Measurements from ENCODE around the gene GRPEL1. TPM values are rescaled to one million over a fixed set of nuclear protein-coding genes. Genes with fewer than 3 reads are reported as not detected.

GRPEL1 gene
- polyA plus RNA-seq, 12 donors = 26.6 to 60.8 (median 31.0) TPM; not detected in 1

- no peak for DNase-seq
Measured at GRCh38 chr4:7046971-7047370, 20.9 kb downstream of the GRPEL1 start.

- no peak for DNase-seq
Measured at GRCh38 chr4:7045961-7046921, 21.6 kb downstream of the GRPEL1 start.

DNA sequence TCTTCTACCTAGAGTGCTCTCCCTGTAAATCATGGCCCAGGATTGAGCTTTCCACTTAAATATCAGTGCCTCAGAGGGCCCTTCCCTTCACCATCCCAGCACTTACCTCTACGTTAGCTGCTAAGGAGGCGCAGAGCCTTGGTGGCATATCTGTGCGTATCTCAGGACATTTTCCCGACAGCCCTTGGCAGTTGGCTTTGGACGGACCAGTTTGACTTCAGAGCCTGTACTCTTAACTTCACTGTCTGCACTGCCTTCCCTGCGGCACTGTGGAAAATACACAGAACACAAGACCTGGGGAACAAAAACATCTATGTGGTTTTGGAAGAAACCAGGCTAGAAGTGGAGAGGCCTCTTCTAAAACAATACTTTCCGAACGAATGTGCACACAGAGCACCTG lies 22.3 kb downstream of the GRPEL1 start:
- DNase-seq = no peak

DNA sequence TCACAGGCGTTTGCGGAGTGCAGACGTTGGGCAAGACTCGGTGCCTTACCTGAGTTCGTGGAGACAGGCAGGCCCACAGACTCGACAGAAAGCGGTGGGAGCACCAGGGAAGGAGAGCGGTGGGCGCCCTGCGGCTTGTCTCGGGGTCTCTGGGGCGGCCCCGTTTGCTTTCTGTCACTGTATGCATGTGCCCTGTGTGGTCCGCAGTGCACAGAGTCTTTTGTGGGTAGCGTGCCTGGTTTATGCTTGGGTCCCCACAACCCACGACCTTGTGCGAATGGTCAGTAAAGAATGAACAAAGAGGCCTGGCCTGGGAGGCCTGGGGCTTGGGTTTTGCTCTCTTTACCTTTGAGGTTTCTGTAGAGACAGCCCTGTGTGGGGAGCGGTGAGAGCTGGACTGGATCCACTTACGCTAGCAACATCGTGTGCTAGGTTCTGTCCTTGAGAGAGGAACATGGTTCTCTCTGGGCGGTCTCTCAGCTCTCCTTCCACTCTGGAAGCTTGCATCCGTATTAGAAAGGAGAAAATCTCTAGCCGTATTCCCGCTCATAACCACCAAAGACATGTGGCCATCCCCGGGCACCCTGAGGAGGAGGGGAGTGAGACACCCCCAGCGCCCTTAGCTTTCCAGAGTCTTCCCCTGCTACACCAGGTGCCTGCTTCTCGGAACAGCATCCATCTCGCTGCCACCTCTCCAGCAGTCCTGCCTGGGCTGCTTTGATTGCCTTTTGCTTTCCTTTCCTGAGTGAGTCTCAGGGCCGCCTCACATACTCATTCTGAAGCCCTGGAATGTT lies 23.5 kb downstream of the GRPEL1 start:
- no peak for DNase-seq

DNA sequence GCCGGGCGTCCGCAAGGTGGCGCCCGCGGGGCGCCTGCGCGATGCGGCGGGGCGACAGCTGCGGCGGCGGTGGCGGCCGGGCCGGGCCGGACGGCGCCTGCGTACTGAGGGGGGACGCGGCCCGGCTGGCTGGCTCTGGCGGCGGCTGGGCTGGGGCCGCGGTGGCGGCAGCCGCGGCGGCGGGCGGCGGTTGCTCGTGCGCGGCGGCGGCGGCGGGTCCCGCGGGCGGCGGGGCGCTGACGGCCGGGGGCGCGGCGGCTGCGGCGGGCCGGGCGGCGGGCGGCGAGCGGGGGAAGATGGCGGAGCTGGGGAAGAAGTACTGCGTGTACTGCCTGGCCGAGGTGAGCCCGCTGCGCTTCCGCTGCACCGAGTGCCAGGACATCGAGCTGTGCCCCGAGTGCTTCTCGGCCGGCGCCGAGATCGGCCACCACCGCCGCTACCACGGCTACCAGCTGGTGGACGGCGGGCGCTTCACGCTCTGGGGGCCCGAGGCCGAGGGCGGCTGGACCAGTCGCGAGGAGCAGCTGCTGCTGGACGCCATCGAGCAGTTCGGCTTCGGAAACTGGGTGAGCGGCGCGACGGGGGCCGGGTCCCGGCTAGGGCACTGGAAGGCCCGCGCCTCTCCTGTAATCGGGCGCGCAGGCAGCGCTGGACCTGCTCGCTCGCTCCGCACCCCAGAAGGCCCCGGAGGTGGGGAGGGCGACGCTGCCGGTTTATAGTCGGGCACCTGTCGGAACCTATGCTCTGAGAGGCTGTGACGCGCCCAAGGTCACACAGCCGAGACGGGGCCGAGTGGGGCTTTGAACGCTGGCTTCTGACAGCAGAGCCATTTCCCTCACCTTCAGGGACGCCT lies 24.4 kb downstream of the GRPEL1 start, which contains the start of gene TADA2B:
TSS of gene TADA2B (plus strand) at position 89 of the 853 bp plus-strand sequence. CDS start at position 297, 208 bp downstream.
- DNase-seq = peak; percentile 48

- DNase-seq = peak; percentile 97
Measured at GRCh38 chr4:7042503-7043283, 25.2 kb downstream of the GRPEL1 start.

DNA sequence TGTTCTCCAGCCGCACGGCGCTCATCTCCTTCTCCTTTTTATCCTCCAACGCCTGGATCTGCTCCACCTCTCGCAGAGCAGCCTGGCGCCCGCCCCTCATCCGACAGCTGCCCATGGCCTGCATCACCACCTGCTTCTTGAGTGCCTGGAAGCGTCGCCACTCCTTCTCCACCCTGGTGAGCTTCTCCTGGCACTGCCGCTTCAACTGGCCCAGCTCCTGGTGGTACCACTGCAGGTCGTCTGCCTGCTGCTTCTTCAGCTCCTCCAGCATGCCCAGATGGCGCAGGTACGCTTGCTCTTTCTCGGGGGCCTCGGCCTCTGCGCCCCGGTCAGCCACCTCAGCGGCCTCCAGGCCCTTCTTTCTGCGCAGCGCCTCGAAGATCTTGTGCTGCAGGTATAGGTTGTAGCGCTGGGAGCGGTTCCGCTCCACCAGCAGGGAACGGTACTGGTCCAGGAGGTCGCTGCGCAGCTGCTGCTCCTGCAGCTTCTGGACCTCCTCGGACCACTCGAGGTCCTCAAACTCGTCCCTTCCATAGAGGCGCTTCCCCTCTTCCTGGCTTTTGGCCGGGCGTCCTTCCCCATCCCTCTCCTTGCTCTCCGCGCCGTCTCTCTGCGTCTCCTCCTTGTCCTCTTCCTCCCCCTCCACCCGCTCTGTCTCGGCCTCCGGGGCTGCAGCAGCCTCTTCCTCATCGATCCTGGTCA lies 25.9 kb downstream of the GRPEL1 start:
- DNase-seq = peak; percentile 59

GRCh38 chr4:7041246-7041645 lies 26.6 kb downstream of the GRPEL1 start:
- no peak for DNase-seq

DNA sequence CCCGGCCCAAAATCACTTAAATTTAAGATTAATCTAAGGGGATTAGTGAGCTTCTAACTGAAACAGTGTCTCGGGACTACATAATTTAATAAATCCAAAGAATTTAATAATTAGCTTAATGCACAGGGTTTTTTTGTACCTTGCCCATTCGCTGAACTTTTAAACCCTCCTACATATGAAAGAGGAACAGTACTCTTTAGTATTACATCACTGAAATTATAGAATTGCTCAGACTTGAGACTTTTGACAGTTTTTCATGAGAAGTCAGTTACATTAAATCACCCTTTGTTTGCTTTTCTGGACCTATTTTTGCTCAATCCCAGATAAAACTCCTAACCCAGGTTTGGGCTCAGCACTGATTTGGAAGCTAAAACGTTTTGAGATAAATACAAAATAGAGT lies 27.1 kb downstream of the GRPEL1 start:
- DNase-seq = no peak

- DNase-seq = no peak
Measured at GRCh38 chr4:7037425-7037824, 30.4 kb downstream of the GRPEL1 start.

DNA sequence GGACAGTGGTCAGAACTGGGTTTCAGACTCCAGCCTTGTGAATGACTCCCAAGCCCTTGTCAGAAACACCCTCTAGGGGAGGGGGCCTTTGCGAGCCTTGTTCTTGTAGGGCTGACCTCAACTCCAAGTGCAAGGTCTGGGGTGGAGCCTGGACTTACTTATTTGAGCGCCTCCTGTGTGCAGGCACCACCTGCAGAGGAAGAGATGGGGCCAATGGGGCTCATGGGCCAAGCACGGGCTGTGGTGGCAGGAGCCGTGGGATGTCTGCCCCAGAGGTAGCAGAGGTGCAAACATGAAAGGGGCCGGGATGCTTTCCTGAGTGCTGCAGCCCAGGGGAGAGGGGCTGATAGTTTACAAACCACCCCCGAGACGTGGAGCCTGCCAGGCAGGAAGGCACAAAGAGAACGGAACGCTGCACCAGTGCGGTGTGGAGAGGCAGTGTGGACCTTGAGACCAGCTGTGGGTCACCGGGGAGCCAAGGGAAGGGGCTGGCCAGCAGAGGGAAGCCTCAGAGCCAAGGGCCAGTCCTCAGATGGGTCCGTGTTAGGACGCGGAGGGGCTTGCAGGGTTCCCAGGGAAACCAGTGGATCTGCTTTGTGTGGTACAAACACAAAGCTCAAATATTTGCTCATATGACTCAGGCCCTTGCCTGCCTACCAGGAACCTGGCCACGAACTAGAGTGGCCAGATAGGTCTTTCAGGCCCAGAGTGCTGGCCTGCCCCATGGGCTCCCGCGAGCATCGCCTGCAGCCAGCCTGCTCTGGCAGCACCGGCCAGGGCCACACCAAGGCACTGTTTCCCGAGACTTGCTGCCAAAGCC lies 33.4 kb downstream of the GRPEL1 start:
- DNase-seq = no peak

GRCh38 chr4:7032596-7032995 lies 35.3 kb downstream of the GRPEL1 start:
- DNase-seq = no peak

DNA sequence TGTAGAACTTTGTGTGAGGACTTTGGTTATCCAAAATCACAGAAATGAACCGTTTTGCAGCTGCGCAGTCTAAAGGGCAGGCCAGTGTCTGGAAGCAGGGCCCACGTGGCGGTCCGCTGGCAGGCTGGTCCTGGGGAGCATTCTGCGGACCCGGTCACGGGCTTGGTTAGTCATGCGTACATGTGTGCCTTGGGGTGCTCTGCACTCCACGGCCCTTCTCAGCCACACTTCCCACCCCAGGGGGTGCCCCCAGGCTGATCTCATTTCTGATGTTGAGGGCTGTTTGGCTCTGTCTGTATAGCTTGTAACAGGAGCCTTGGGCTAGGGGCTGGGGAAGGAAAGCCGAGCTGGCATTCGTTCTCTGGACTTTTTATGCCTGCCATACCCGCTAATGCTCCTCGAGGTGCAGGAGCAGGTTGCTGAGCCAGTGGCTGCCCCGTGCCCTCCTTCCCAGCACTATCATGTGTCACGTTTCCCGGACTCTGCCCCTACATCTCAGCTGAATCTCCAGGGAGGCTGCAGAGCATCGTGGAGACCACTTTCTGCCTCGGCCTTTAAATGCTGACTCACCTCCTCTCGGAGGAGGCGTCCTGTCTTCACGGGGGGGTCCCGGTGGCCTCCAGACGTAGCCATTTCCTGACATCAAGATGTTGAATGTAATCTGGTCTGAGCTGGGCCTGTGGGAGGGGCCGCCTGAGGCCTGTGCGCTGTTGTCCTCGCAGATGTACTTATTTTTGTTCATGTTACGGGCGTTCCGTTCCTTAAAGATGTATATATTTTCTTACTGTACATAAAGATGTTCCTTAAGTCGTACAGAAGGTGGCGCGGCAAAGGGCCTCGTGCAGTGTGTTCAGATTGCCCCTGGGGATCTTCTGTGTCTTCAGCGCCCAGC lies 36.1 kb downstream of the GRPEL1 start:
- DNase-seq = no peak

- no peak for DNase-seq
Measured at GRCh38 chr4:7030856-7031255, 37.0 kb downstream of the GRPEL1 start.

DNA sequence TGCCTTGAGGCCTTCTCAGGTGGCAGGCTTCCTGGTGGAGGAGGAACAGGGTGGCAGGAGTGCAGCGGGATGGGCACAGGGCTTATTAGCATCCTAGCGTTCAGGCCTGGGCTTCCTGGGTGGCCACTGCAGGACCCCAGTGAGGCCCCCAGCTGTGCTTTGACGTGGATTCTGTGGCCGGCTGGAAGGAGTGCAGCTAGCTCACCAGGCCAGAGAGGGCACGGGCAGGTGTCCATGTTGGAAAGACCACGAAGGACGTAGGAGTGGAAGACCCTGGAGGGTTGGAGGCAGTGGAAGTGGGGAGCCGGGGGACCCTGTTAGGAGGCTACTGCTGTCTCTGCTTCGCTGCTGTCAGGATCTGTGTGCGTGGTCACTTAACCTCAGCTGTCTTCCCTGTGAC lies 37.9 kb downstream of the GRPEL1 start:
- no peak for DNase-seq

DNA sequence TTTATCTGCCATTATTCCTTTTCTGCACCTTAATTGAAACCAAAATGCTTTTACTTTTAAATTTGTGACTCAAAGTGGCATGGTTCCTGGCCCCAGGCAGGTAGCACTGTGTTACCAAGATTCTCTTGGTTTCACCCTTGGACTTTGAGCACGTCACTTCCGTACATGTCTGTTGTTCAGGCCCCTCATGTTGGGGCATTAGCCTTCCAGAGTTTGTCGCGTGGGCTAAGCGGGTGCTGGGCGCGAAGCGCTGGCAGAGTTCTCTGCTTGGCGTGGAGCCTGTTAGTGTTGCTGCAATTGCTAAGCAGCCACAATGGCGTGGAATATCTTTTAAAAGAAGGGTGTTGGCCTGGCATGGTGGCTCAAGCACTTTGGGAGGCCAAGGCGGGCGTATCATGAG lies 38.7 kb downstream of the GRPEL1 start:
- DNase-seq = no peak

DNA sequence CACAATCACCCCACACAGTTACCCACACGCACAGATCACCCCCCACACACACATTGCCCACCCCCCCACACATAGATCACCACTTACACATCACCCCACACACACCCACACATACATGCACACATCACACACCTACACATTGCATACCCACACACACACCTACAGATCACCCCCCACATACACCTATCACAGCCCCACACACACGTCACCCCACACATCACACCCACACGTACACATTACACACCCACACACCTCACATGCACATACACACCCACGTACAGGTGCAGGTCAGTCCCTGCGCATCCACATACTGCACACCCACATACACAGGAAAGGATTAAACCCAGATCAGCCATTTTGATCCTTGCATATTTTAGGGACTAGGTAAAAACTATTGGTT lies 40.0 kb downstream of the GRPEL1 start:
- no peak for DNase-seq

DNA sequence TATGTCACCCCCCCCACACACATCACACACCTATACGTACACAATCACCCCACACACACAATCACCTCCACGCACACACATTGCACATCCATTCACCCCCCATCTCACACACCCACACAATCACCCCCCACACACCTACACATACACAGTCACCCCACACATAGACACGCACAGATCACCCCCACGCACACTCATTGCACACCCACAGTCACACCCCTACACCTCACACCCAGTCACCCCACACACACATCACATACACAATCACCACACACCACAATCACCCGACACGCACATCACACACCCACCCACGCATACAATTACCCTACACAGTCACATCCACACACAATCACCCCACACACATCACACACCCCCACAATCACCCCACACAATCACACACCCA lies 40.6 kb downstream of the GRPEL1 start:
- DNase-seq = no peak
